ENCODE data around the gene LACTB.
A peak's percentile ranks its signal among the peaks of the same experiment; 100 is the strongest.

The LACTB gene

DNA sequence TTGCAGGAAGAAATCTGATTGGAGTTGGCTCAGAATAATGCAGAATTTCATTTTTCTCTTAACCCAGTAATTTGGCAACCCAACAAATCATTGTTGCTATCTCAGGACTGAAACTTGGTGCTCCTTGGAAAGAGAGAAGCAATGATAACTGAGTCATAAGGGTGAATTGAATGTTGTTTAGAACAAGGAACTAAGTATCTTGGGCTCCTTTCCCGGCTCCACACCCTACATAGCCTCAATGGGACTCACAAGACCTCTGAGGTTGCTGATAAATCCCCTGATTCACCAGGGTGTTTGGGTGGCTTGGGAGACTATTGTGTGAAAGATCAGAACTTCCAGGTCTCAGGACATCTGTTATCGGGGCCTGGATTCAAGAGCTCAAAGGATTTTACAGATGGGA is 60.0 kb downstream of the LACTB start:
- no peak for DNase-seq

DNA sequence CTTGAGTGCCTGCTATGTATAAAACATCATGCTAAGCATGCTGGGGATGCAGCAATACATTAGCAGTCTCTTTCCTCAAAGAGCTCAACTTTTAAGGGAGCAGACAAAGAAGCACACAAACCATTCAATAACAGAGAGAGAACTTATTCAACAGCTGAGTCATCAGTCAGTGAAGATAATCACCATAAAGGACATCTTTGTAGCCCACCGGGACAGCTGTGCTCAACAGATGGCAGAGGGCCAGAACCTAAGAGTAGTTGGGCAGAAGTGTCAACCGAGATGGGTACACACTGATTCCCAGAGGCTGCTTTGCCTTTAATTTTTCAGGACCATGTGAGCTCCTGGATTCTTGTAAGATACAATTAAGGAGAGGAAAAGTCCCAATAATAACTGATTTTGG is 63.5 kb downstream of the LACTB start:
- DNase-seq = no peak

DNA sequence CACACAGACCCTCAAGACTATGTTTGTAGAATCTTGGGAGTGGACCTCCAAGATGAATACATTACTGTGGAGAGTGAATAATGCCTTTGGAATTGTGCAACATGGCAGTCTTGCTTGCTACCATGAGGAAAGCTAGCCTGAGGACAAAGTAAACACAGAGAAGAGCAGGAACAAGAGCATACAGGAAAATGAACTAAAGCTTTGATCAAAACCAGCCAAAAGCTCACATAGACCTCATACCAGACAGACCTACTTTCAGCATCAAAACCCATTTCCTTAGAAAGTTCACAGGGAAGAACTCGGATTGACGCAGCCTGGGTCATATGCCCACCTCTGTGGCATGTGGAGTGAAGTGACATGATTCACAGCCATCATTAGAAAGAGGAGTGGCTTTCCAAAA is 64.4 kb downstream of the LACTB start:
- no peak for DNase-seq

DNA sequence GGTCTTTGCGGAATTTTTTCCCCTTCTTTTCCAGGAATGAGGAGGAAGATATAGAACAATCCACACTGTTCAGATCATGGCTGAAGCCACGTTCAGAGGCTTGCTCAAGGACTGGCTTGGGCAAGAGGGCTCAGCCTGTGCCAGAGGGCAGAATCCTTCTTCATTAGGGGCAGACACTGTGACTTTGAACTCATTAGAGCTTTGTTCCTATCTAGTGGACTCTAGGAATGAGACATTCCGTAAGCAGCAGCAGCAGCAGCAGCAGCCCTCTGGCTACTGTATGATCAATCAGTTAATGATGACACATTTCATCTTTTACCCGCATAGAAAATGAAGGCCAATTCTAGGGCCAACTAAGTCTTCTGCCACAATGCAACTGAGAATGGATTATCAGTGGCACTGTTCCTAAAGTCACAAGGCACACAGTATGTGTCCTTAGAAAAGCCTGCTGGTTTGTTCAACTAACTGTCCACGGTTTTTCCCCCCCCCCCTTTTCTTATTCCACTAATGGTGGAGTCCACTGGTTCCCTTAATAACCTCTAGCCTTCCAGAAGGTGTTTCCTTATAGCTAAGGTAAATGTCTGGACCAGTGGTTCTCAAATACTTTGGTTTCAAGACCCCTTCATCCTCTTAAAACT is 66.0 kb downstream of the LACTB start:
- no peak for DNase-seq

DNA sequence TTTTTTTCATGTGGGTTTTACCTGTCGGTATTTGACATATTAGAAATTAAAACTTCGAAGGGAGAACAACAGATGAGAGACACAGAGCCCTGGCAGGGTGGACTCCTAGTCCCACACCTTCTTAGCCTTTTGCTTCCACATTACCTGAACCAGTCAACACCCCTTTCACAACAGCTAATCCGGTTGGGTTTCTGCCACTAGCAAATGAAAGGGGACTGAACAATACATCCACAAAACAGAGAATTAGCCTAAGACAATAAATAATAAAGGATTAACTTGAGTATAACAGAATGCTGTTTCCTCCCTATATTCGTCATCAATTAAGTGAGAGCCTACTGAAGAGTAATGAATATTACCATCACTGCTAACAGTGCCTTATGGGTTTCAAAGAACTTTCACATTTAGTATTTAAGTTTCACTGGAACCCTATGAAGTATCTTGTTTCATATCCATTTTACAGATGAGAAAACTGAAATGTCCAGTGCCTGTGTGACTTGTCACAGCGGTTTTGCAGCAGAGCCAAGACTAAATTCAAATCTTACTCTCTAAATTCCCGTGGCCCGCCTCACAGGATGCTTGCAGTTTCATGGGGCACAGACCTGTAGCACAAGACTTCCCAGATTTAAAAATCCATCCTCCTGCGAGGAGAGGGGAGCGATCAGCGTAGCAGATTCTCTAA is 66.7 kb downstream of the LACTB start:
- no peak for DNase-seq

DNA sequence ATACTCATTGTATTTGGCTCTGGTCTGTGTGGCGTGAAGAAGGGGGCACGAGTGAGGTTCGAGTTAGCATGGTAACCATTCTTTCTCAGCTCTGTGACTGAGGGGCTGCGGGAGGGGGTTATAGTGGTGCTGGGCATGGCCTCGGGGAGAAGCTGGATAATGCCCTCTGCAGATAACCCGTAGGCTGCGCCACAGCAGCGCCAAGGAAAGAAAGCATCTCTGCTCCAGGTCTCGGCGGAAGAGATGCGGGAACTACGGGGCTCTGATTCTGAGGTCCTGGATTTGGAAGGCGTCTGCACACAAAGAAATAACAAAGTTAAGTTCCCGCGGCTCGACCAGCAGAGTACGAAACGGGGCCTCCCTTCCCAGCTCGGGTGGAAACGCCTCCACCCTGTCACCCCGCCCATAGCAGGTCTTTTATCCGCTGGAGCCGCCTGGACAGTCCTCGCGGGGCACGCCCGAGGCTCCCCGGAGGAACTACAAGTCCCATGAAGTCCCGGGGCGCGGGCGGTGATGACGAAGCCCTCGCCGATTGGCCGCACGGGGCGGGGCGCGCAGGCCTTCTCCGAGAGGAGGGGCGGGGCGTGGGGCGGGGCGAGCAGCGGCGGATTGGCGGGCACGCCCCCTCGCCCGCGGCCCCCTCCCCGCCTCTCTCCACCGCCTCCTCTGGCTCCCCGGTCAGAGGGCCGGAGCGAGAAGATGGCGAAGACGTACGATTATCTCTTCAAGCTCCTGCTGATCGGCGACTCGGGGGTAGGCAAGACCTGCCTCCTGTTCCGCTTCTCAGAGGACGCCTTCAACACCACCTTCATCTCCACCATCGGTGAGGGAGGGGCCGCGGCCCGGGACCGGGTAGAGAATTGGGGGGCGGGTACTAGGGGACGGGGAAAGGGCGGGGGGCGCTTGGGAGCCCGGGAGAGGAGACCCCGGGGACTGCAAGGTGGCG is 67.5 kb downstream of the LACTB start, which contains the start of gene RAB8B:
TSS of gene RAB8B (plus strand) at position 681 of the 946 bp plus-strand sequence. CDS start at position 700, 19 bp downstream.
- DNase-seq = peak; percentile 56

DNA sequence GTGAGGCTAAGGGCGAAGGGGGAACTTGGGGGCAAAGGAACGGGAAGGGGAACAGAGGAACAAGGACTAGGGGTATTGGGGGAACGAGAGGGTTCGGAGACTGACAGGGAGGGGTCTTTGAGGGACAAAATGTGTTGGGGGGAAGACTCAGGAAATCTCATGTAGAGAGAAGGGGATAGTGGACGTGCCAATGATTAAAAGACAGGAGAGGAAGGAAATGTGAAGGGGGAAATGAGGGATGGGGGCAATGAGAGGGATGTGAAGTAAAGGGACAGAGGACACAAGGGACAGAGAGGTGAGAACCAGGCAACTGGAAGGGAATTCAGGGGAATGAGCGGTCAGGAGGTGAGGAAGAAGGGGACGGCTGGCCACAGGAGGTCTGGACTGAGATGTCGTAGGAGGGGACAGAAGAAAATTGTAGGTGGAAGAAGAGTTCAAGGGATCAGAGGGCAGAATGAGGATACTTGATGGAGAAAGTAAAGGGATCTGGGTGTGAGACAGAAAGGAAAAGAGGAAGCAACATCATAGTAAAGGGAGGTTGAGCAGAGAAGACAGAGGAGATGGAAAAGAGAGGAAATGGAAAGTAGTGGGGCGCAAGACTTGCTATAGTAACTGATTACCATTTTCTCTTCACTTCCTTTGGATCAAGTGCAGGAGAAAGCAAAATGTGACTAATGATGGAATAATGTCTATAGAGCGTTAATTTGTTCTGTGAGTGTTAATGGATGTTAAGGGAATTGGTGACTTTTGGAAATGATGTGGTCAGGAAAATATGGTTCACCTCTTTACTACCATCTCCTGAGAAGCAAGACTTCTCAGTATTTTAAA is 68.5 kb downstream of the LACTB start:
- no peak for DNase-seq

DNA sequence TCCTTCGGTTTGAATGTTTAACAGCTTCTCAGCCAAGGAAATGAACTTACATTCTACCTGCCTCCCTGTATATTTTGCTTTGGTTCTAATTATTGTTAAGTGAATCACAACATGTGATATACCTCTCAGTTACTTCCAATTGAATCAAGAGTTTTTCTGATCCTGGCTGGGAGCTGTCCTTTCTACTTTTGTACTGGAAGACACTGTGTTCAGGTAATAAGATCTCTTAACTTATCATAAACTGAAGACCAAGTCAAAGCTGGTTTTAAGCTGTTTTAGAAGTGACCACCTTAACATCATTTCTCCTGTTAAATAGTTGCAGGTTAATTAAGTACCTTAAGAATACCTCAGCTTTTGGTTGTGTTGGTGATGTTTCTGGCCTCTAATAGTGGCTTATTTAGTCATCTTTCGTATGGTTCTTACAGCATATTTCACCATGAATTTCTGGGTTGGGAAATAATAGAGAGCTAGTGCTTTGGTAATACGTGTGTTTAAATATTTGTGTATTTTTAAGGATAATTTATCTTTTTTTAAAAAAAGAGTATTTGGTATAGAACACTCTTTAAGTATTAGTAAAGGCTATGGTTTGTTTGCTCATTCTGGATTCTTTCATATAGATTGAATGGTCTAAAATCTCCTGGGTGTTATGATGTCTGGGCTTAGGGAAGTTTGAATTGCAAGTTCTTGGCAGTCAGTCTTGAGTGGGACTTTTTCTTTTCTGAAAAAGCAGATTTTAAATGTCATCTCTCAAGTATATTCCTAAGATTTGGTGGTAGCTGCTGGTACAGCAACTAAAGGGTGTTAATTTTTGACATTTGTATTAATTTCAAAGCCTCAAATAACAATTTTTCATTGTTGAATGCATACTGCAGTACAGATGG is 69.3 kb downstream of the LACTB start:
- no peak for DNase-seq
